Aorta (tissue), 5 donors: ENCODE measurements around the gene NDRG3. TPM values are rescaled to one million over a fixed set of nuclear protein-coding genes. Genes with fewer than 3 reads are reported as not detected.
"Not testable (repeated sequence)": the region's sequence is repeated elsewhere in the genome, so short reads cannot be mapped to it uniquely, and the experiment has no call there.

Source experiments
- ATAC-seq: fragments of 200-7000 bp; cut with Tn5 transposase; one replicate; pipeline ENCODE4 v1.9.1; 2022; ENCODE audit warnings: moderate library complexity; ENCODE audit not compliant: low FRiP score
- DNase-seq, 2 donors: peaks; one replicate each; pipeline ENCODE4 v3.0.0-alpha.2; 2020
- H3K27ac ChIP-seq, 2 donors: one replicate each; pipeline ENCODE4 v1.5.1; 2013; ENCODE audit warnings: low read length in 2 of 2, mild to moderate bottlenecking in 2 of 2, moderate library complexity in 2 of 2, control low read depth in 1 of 2, inconsistent platforms in 1 of 2, low read depth in 1 of 2
- H3K27me3 ChIP-seq, 2 donors: one replicate each; pipeline ENCODE4 v1.6.1; 2013; ENCODE audit warnings: control low read depth in 1 of 2, low read length in 1 of 2, mild to moderate bottlenecking in 1 of 2, moderate library complexity in 1 of 2; ENCODE audit not compliant: insufficient read depth in 2 of 2, control insufficient read depth in 1 of 2
- H3K36me3 ChIP-seq, 2 donors: one replicate each; pipeline ENCODE4 v1.6.1; 2013; ENCODE audit warnings: control low read depth in 1 of 2, low read length in 1 of 2, mild to moderate bottlenecking in 1 of 2; ENCODE audit not compliant: insufficient read depth in 2 of 2, control insufficient read depth in 1 of 2
- H3K4me1 ChIP-seq, 2 donors: one replicate each; pipeline ENCODE4 v1.6.1; 2013; ENCODE audit warnings: low read length in 2 of 2, control low read depth in 1 of 2, mild to moderate bottlenecking in 1 of 2, moderate library complexity in 1 of 2; ENCODE audit not compliant: insufficient read depth in 2 of 2, control insufficient read depth in 1 of 2
- H3K4me3 ChIP-seq, 2 donors: one replicate each; pipeline ENCODE4 v1.5.1; 2013; ENCODE audit warnings: low read length in 2 of 2, control low read depth in 1 of 2, mild to moderate bottlenecking in 1 of 2
- H3K9me3 ChIP-seq: one replicate; pipeline ENCODE4 v1.6.1; 2013; ENCODE audit warnings: mild to moderate bottlenecking, low read length; ENCODE audit not compliant: control insufficient read depth
- WGBS, 2 donors: extraction: QIAGEN DNeasy Blood & Tissue Kit; methylation state at CpG; one replicate each; pipeline ENCODE4 v1.1.7; 2013; 5-methylcytosine and 5-hydroxymethylcytosine counted together
- intact Hi-C, 2 donors: fragments of 100-400 bp; cut with DNase I; formaldehyde crosslinking; loops; one replicate each; pipeline versions ENCODE4 v1.14.2 to v1.15.0; 2022
- polyA plus RNA-seq, 2 donors: library from polyadenylated mRNA; stranded (reverse); fragments of 200-250 nt; gene quantifications; one replicate each; pipeline ENCODE4 v1.2.3, GENCODE V29; 2013
- total RNA-seq, 2 donors: library from RNA; stranded (reverse); fragmentation: NEBNext Ultra II Directional; extraction: Animal tissue kit (Norgen Biotek cat#: 25700); gene quantifications; one replicate each; pipeline ENCODE4 v1.2.1, GENCODE V29; 2021
- donor health status: healthy with polysubstance abuse.
- donor health status: Bipolar disorder and iron deficiency.
- donor health status: DM: no; HTN: no; CAD: no.
- donor health status: DM: no; HTN: no; CAD: no.
- donor health status: DM: yes; HTN: yes; CAD: no.

The NDRG3 gene
- total and polyA plus RNA-seq, 4 donors: 31.4 to 37.6 (median 33.8) TPM

- H3K27ac ChIP-seq: no peak overlapping the region
- intact Hi-C loops: no loop called here
- no peaks in the 10 kb centered on the region for H3K9me3 ChIP-seq
- no peaks in the 10 kb centered on the region for H3K36me3 ChIP-seq
- DNase-seq: peak in 1 of 2 donors; percentile 22
- WGBS, 2 donors: 73 to 78% methylated on average over 5 of the region's 5 CpGs
- no peaks in the 10 kb centered on the region for H3K4me1 ChIP-seq
- no peak overlapping the region for H3K4me3 ChIP-seq
- no peaks in the 10 kb centered on the region for H3K27me3 ChIP-seq
- no peak for ATAC-seq
These were observed 101.7 kb downstream of the NDRG3 start for GRCh38 chr20:36644032-36644705.

- WGBS, 2 donors: 84 to 87% methylated on average over 6 of the region's 6 CpGs
- Histone ChIP-seq H3K36me3 (no peaks in the 10 kb centered on the region), H3K27me3 (no peaks in the 10 kb centered on the region), H3K4me3 (no peak overlapping the region), H3K9me3 (no peaks in the 10 kb centered on the region), H3K27ac (no peak overlapping the region), H3K4me1 (no peaks in the 10 kb centered on the region)
- intact Hi-C loops: no loop called here
- DNase-seq (no peak), ATAC-seq (no peak)
These were observed 103.8 kb downstream of the NDRG3 start for GRCh38 chr20:36642136-36642535.

GRCh38 chr20:36641506-36641843 is 104.4 kb downstream of the NDRG3 start:
- Histone ChIP-seq H3K9me3 (no peaks in the 10 kb centered on the region), H3K36me3 (no peaks in the 10 kb centered on the region), H3K4me3 (no peak overlapping the region), H3K27ac (no peak overlapping the region), H3K27me3 (no peaks in the 10 kb centered on the region), H3K4me1 (no peaks in the 10 kb centered on the region)
- intact Hi-C loops: no loop called here
- ATAC-seq: no peak
- DNase-seq: no peak
- 85 to 87% methylated on average over 3 of the region's 3 CpGs for WGBS, 2 donors

- intact Hi-C loops, H3K9me3 ChIP-seq, ATAC-seq, H3K27me3 ChIP-seq, H3K27ac ChIP-seq, H3K36me3 ChIP-seq, H3K4me3 ChIP-seq, H3K4me1 ChIP-seq: not testable (repeated sequence)
- DNase-seq: peak in 1 of 2 donors; percentile 19
- WGBS, 2 donors: 96 to 97% methylated on average over 12 of the region's 12 CpGs
These were observed 107.0 kb downstream of the NDRG3 start for GRCh38 chr20:36638876-36639400.

GRCh38 chr20:36634342-36634741 is 111.5 kb downstream of the NDRG3 start:
- Histone ChIP-seq H3K36me3 (no peaks in the 10 kb centered on the region), H3K9me3 (no peaks in the 10 kb centered on the region), H3K27me3 (no peaks in the 10 kb centered on the region), H3K27ac (no peak overlapping the region), H3K4me3 (no peak overlapping the region), H3K4me1 (no peaks in the 10 kb centered on the region)
- ATAC-seq (no peak), DNase-seq (no peak)
- intact Hi-C loops: no loop called here
- 90 to 94% methylated on average over 11 of the region's 11 CpGs for WGBS, 2 donors

- Histone ChIP-seq H3K4me3 (no peak overlapping the region), H3K9me3 (no peaks in the 10 kb centered on the region), H3K4me1 (no peaks in the 10 kb centered on the region), H3K27me3 (no peaks in the 10 kb centered on the region), H3K36me3 (no peaks in the 10 kb centered on the region), H3K27ac (no peak overlapping the region)
- 83 to 88% methylated on average over 9 of the region's 9 CpGs for WGBS, 2 donors
- DNase-seq (no peak), ATAC-seq (no peak)
- intact Hi-C loops: no loop called here
These were observed 112.6 kb downstream of the NDRG3 start for GRCh38 chr20:36633285-36633772.

- H3K9me3 ChIP-seq: no peaks in the 10 kb centered on the region
- intact Hi-C loops: no loop called here
- DNase-seq (no peak), ATAC-seq (no peak)
- H3K4me3 ChIP-seq: no peak overlapping the region
- H3K4me1 ChIP-seq: no peaks in the 10 kb centered on the region
- H3K27me3 ChIP-seq: no peaks in the 10 kb centered on the region
- H3K27ac ChIP-seq: no peak overlapping the region
- 81 to 83% methylated on average over 12 to 14 of the region's 14 CpGs for WGBS, 2 donors
- no peaks in the 10 kb centered on the region for H3K36me3 ChIP-seq
These were observed 113.2 kb downstream of the NDRG3 start for GRCh38 chr20:36632487-36633284.

GRCh38 chr20:36632147-36632486 is 113.8 kb downstream of the NDRG3 start:
- H3K27me3 ChIP-seq: no peaks in the 10 kb centered on the region
- H3K36me3 ChIP-seq: no peaks in the 10 kb centered on the region
- ATAC-seq (no peak), DNase-seq (no peak)
- H3K9me3 ChIP-seq: no peaks in the 10 kb centered on the region
- WGBS, 2 donors: 78 to 79% methylated on average over 3 of the region's 3 CpGs
- H3K27ac ChIP-seq: no peak overlapping the region
- no peaks in the 10 kb centered on the region for H3K4me1 ChIP-seq
- no peak overlapping the region for H3K4me3 ChIP-seq
- intact Hi-C loops: no loop called here

GRCh38 chr20:36631646-36632045 is 114.2 kb downstream of the NDRG3 start:
- H3K27ac ChIP-seq: no peak overlapping the region
- no peaks in the 10 kb centered on the region for H3K9me3 ChIP-seq
- no peaks in the 10 kb centered on the region for H3K4me1 ChIP-seq
- 91 to 93% methylated on average over 6 of the region's 6 CpGs for WGBS, 2 donors
- no peaks in the 10 kb centered on the region for H3K27me3 ChIP-seq
- DNase-seq (no peak), ATAC-seq (no peak)
- H3K4me3 ChIP-seq: no peak overlapping the region
- no peaks in the 10 kb centered on the region for H3K36me3 ChIP-seq
- intact Hi-C loops: no loop called here
